Neural cell (in vitro differentiated cells): Measurements from ENCODE around the gene P4HA2. TPM values are rescaled to one million over a fixed set of nuclear protein-coding genes. Genes with fewer than 3 reads are reported as not detected.

Experiments used
- H2AFZ ChIP-seq: fragments of 200-600, 300-800 bp; sonication (generic), shearing (Covaris generic); 2 replicates; pipeline ENCODE4 v1.6.0; 2014; ENCODE audit warnings: low read depth, mild to moderate bottlenecking, antibody characterized with exemption, low read length, moderate library complexity
- H3F3A ChIP-seq: fragments of 200-600 bp; shearing (Covaris generic); 2 replicates; pipeline ENCODE4 v1.6.1; 2016; ENCODE audit warnings: mild to moderate bottlenecking, moderate library complexity, mixed read lengths, antibody characterized with exemption, low read length; ENCODE audit not compliant: insufficient read depth, poor library complexity, severe bottlenecking
- H3K27ac ChIP-seq: fragments of 200-600, 300-800 bp; sonication (generic), shearing (Covaris generic); 2 replicates; pipeline ENCODE4 v1.5.1; 2014; ENCODE audit warnings: mild to moderate bottlenecking, low read length, moderate library complexity
- H3K27me3 ChIP-seq: fragments of 300-800, 200-600 bp; sonication (generic), shearing (Covaris generic); 2 replicates; pipeline ENCODE4 v1.6.0; 2014; ENCODE audit warnings: mild to moderate bottlenecking, low read depth, low read length, moderate library complexity; ENCODE audit not compliant: insufficient read depth
- H3K36me3 ChIP-seq: fragments of 300-800, 200-600 bp; sonication (generic), shearing (Covaris generic); 2 replicates; pipeline ENCODE4 v1.5.1; 2014; ENCODE audit warnings: mild to moderate bottlenecking, antibody characterized with exemption, low read length, moderate library complexity; ENCODE audit not compliant: insufficient read depth
- H3K4me2 ChIP-seq: fragments of 300-800, 200-600 bp; sonication (generic), shearing (Covaris generic); 2 replicates; pipeline ENCODE4 v1.6.0; 2014; ENCODE audit warnings: mild to moderate bottlenecking, low read length
- H3K4me3 ChIP-seq: fragments of 300-800, 200-600 bp; sonication (generic), shearing (Covaris generic); 2 replicates; pipeline ENCODE4 v1.5.1; 2014; ENCODE audit warnings: mild to moderate bottlenecking, low read length, moderate library complexity
- H3K79me2 ChIP-seq: fragments of 200-600 bp; shearing (Covaris generic); replicated peaks from 2 replicates; pipeline ENCODE4 v1.6.0; 2014; ENCODE audit warnings: mild to moderate bottlenecking, low read length, moderate library complexity; ENCODE audit not compliant: insufficient read depth
- H3K9ac ChIP-seq: fragments of 300-800, 200-600 bp; sonication (generic), shearing (Covaris generic); 2 replicates; pipeline ENCODE4 v1.6.1; 2016; ENCODE audit warnings: mild to moderate bottlenecking, low read length, mixed read lengths
- H3K9me2 ChIP-seq: fragments of 200-600 bp; shearing (Covaris generic); 2 replicates; pipeline ENCODE4 v1.6.1; 2016; ENCODE audit warnings: mild to moderate bottlenecking, low read length, mixed read lengths; ENCODE audit not compliant: insufficient read depth
- H3K9me3 ChIP-seq: fragments of 200-600, 300-800 bp; sonication (generic), shearing (Covaris generic); 2 replicates; pipeline ENCODE4 v1.6.1; 2016; ENCODE audit warnings: mild to moderate bottlenecking, mixed run types, low read length, moderate library complexity, mixed read lengths
- H4K20me1 ChIP-seq: fragments of 200-600 bp; shearing (Covaris generic); 2 replicates; pipeline ENCODE4 v1.6.1; 2016; ENCODE audit warnings: mild to moderate bottlenecking, mixed run types; ENCODE audit not compliant: insufficient read depth
- EP300 ChIP-seq: fragments of 450-650 bp; conservative IDR thresholded peaks from 2 replicates; pipeline ENCODE4 v1.6.1; 2014; ENCODE audit warnings: antibody characterized with exemption, mild to moderate bottlenecking, moderate library complexity; ENCODE audit not compliant: poor library complexity, severe bottlenecking
- EZH2 ChIP-seq: fragments of 200-600, 300-800 bp; shearing (Covaris generic), sonication (generic); IDR thresholded peaks from 2 replicates; pipeline ENCODE4 v1.6.1; 2014; ENCODE audit warnings: antibody characterized with exemption, low read length, borderline replicate concordance, mild to moderate bottlenecking; ENCODE audit not compliant: insufficient read depth, poor library complexity, severe bottlenecking
- MXI1 ChIP-seq: fragments of 450-650 bp; conservative IDR thresholded peaks from 2 replicates; pipeline ENCODE4 v1.6.1; 2014; ENCODE audit warnings: antibody characterized with exemption, mild to moderate bottlenecking; ENCODE audit not compliant: poor library complexity, severe bottlenecking
- POLR2AphosphoS5 ChIP-seq: IDR thresholded peaks from 2 replicates; pipeline ENCODE4 v1.6.1; 2012
- RAD21 ChIP-seq: fragments of 450-650 bp; conservative IDR thresholded peaks from 2 replicates; pipeline ENCODE4 v1.6.1; 2014; ENCODE audit warnings: antibody characterized with exemption, mild to moderate bottlenecking, moderate library complexity
- SMC3 ChIP-seq: fragments of 450-650 bp; conservative IDR thresholded peaks from 2 replicates; pipeline ENCODE4 v1.6.1; 2014; ENCODE audit warnings: antibody characterized with exemption, mild to moderate bottlenecking, moderate library complexity; ENCODE audit not compliant: poor library complexity
- TAF1 ChIP-seq: IDR thresholded peaks from 2 replicates; pipeline ENCODE4 v1.6.1; 2012; ENCODE audit warnings: low read depth
- polyA plus RNA-seq: library from polyadenylated mRNA; depleted of rRNA; stranded (reverse); fragments of >200 nt; gene quantifications from 2 replicates; pipeline ENCODE4 v1.2.3, GENCODE V29; 2014
- small RNA-seq, 3 experiments: library from RNA; depleted of rRNA; stranded (forward); fragments of <200 nt; gene quantifications; one replicate each; pipeline ENCODE3, GENCODE V24; 2012
- TF ChIP-seq, protein P1 (sequence below): fragments of 450-650 bp; IDR thresholded peaks from 2 replicates; pipeline ENCODE4 v1.5.1; 2014; ENCODE audit warnings: antibody characterized with exemption, mild to moderate bottlenecking, moderate library complexity; ENCODE audit not compliant: poor library complexity, severe bottlenecking
- TF ChIP-seq, protein P2 (sequence below): IDR thresholded peaks from 2 replicates; pipeline ENCODE4 v1.6.1; 2012; ENCODE audit warnings: borderline replicate concordance

Gene P4HA2
- polyA plus RNA-seq, 1 donor from 2014 or later, result 1.4 TPM

DNA sequence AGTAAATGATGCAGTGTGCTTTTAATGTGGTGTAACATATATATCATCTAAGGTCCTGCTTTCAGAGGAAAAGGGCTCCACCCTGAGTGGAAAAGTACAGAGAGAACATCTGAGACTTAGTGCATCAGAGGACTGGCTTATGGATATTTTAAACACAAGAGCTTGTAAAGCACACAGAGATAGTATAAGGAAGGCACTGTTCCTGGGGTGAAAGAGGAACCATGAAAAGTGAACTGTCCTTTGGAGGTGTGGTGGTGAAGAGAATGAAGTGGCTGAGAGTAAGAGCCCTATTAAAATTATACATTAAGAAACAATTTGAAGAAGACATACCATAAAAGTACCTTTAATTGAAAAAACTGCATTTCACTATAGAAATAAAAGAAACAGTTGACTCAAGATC, 85.2 kb downstream of the P4HA2 start:
- Histone ChIP-seq H3K9me2 (no peaks in the 10 kb centered on the region), H3K9me3 (peaks cover 7% of the 10 kb centered on the region), H3K4me3 (no peak overlapping the region), H3K27me3 (no peaks in the 10 kb centered on the region), H3K4me2 (no peak overlapping the region), H3K36me3 (no peaks in the 10 kb centered on the region), H3K9ac (no peak overlapping the region), H4K20me1 (no peaks in the 10 kb centered on the region), H2AFZ (no peak overlapping the region), H3F3A (no peaks in the 10 kb centered on the region), H3K79me2 (no peaks in the 10 kb centered on the region), H3K27ac (no peak overlapping the region)
- no peak for TF ChIP-seq EZH2
- no peak for TF ChIP-seq RAD21
- no peak for TF ChIP-seq SMC3
- TF ChIP-seq, protein P1, sequence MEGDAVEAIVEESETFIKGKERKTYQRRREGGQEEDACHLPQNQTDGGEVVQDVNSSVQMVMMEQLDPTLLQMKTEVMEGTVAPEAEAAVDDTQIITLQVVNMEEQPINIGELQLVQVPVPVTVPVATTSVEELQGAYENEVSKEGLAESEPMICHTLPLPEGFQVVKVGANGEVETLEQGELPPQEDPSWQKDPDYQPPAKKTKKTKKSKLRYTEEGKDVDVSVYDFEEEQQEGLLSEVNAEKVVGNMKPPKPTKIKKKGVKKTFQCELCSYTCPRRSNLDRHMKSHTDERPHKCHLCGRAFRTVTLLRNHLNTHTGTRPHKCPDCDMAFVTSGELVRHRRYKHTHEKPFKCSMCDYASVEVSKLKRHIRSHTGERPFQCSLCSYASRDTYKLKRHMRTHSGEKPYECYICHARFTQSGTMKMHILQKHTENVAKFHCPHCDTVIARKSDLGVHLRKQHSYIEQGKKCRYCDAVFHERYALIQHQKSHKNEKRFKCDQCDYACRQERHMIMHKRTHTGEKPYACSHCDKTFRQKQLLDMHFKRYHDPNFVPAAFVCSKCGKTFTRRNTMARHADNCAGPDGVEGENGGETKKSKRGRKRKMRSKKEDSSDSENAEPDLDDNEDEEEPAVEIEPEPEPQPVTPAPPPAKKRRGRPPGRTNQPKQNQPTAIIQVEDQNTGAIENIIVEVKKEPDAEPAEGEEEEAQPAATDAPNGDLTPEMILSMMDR, result no peak
- no peak for TF ChIP-seq TAF1
- TF ChIP-seq, protein P2, sequence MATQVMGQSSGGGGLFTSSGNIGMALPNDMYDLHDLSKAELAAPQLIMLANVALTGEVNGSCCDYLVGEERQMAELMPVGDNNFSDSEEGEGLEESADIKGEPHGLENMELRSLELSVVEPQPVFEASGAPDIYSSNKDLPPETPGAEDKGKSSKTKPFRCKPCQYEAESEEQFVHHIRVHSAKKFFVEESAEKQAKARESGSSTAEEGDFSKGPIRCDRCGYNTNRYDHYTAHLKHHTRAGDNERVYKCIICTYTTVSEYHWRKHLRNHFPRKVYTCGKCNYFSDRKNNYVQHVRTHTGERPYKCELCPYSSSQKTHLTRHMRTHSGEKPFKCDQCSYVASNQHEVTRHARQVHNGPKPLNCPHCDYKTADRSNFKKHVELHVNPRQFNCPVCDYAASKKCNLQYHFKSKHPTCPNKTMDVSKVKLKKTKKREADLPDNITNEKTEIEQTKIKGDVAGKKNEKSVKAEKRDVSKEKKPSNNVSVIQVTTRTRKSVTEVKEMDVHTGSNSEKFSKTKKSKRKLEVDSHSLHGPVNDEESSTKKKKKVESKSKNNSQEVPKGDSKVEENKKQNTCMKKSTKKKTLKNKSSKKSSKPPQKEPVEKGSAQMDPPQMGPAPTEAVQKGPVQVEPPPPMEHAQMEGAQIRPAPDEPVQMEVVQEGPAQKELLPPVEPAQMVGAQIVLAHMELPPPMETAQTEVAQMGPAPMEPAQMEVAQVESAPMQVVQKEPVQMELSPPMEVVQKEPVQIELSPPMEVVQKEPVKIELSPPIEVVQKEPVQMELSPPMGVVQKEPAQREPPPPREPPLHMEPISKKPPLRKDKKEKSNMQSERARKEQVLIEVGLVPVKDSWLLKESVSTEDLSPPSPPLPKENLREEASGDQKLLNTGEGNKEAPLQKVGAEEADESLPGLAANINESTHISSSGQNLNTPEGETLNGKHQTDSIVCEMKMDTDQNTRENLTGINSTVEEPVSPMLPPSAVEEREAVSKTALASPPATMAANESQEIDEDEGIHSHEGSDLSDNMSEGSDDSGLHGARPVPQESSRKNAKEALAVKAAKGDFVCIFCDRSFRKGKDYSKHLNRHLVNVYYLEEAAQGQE, result no peak
- no peak for TF ChIP-seq POLR2AphosphoS5
- no peak for TF ChIP-seq EP300
- no peak for TF ChIP-seq MXI1

Small RNAs within 50 kb of the gene (small RNA-seq; reads per million reads assigned to genes)
- 0 reads per million in 3 experiments for gene AC063976.4

Other genes with a start within 250 kb of the P4HA2 start
- gene ACSL6, start 216.2 kb downstream of the P4HA2 start, polyA plus RNA-seq, result 30.5 and 39.0 TPM in 2 replicates
- gene IL3, start 167.2 kb downstream of the P4HA2 start, polyA plus RNA-seq, result not detected in 2 replicates
- not detected in 2 replicates for gene CSF2, start 154.1 kb downstream of the P4HA2 start, polyA plus RNA-seq
- gene PDLIM4, start 29.8 kb upstream of the P4HA2 start, polyA plus RNA-seq, result not detected in 2 replicates
- 1.0 and 2.0 TPM in 2 replicates for gene SLC22A4, start 66.5 kb upstream of the P4HA2 start, polyA plus RNA-seq
- 5.2 and 5.5 TPM in 2 replicates for gene SLC22A5, start 141.9 kb upstream of the P4HA2 start, polyA plus RNA-seq